ENCODE results near the gene BACH2.

DNA sequence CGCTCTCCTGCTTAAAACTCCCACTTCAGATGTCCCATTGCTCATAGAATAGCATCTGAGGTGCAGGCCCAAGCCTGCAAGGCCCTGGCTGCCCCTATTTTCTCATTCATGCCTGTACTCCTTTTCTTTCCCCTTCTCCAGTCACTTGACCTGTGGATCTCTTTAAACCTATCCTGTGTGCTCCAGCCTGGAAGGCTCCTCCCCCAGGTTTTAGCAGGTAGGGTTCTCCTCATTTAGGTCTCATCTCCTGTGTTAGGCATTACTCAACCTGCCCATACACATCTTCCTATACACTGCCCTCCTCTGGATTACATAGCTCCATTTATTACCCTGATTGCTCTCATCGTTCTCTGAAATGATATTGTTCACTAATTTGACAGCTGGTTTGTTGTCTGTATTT, 185.3 kb downstream of the BACH2 start:
- TF ChIP-seq, protein P1, sequence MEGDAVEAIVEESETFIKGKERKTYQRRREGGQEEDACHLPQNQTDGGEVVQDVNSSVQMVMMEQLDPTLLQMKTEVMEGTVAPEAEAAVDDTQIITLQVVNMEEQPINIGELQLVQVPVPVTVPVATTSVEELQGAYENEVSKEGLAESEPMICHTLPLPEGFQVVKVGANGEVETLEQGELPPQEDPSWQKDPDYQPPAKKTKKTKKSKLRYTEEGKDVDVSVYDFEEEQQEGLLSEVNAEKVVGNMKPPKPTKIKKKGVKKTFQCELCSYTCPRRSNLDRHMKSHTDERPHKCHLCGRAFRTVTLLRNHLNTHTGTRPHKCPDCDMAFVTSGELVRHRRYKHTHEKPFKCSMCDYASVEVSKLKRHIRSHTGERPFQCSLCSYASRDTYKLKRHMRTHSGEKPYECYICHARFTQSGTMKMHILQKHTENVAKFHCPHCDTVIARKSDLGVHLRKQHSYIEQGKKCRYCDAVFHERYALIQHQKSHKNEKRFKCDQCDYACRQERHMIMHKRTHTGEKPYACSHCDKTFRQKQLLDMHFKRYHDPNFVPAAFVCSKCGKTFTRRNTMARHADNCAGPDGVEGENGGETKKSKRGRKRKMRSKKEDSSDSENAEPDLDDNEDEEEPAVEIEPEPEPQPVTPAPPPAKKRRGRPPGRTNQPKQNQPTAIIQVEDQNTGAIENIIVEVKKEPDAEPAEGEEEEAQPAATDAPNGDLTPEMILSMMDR (IDR thresholded peaks at IDR 0.05; ENCODE audit: poor library complexity, severe bottlenecking), result no peak
- TF ChIP-seq MXI1 (conservative IDR thresholded peaks at IDR 0.05; ENCODE audit: poor library complexity, severe bottlenecking) (no peak), POLR2AphosphoS5 (IDR thresholded peaks at IDR 0.05) (no peak), EZH2 (IDR thresholded peaks at IDR 0.05; ENCODE audit: borderline replicate concordance, insufficient read depth, low read length, poor library complexity, severe bottlenecking) (no peak)
